ENCODE measurements around the gene CAND2.

- TF ChIP-seq POLR2AphosphoS5 (IDR thresholded peaks at IDR 0.05): no peak
- TF ChIP-seq, protein P1, sequence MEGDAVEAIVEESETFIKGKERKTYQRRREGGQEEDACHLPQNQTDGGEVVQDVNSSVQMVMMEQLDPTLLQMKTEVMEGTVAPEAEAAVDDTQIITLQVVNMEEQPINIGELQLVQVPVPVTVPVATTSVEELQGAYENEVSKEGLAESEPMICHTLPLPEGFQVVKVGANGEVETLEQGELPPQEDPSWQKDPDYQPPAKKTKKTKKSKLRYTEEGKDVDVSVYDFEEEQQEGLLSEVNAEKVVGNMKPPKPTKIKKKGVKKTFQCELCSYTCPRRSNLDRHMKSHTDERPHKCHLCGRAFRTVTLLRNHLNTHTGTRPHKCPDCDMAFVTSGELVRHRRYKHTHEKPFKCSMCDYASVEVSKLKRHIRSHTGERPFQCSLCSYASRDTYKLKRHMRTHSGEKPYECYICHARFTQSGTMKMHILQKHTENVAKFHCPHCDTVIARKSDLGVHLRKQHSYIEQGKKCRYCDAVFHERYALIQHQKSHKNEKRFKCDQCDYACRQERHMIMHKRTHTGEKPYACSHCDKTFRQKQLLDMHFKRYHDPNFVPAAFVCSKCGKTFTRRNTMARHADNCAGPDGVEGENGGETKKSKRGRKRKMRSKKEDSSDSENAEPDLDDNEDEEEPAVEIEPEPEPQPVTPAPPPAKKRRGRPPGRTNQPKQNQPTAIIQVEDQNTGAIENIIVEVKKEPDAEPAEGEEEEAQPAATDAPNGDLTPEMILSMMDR (IDR thresholded peaks at IDR 0.05): no peak
These were observed 27.6 kb upstream of the CAND2 start for GRCh38 chr3:12768579-12769527.

Data from breast epithelium (tissue), 3 donors.